Stimulated activated CD4-positive, alpha-beta T cell treated with anti-CD3 and anti-CD28 coated beads, TNF-alpha, amount 100 ng/mL, for 4 hours (primary cell): ENCODE data around the gene MSLN.
A peak's percentile ranks its signal among the peaks of the same experiment; 100 is the strongest.

Experiments
- DNase-seq, 3 experiments: peaks; one replicate each; pipeline ENCODE4 v3.0.0-alpha.2; 2020; ENCODE audit warnings: low read depth in 3 of 3

The MSLN gene

GRCh38 chr16:722835-723633, 37.5 kb upstream of the MSLN start:
- no peak for DNase-seq

GRCh38 chr16:723695-724094, 36.8 kb upstream of the MSLN start:
- no peak for DNase-seq

DNA sequence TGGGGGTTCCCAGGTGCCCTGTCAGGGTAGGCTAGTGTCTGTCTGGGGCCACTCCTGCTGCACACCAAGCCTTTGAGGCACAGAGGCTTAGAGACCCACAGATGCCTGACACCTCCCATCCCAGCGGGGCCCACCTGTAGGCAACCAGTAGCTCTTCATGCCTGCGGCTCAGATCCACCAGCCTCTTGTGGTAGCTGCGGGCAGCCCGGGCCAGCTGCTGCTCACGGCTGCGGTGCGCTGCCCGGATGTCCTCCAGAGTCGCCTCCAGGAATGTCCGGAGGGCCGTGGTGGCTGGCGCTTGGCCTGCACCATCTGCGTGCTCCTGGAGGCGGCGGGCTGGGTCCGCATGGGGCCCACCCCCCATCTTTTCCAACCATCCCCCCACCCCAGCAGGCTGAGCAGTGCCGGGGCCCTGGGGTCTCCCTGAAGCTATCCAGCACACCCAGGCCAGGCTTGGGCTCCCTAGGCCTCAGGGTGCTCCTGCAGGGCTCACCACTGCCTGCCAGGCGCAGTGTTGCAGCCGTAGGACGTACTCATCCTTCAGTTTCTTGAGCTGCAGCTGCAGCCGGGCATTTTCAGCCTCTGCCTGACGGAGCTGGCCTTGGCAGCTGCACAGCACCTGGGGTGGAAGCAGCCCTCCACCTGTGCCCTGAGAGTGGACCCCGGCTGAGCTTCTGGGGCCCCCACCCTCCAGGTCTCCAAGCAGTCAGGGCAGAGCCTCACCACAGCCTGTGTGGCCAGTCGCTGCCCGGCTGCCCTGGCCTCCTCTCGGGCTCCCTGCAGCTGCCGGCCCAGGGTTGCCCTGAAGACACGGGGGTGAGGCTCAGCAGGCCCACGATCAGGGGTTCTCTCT, 36.1 kb upstream of the MSLN start:
- DNase-seq: no peak

DNA sequence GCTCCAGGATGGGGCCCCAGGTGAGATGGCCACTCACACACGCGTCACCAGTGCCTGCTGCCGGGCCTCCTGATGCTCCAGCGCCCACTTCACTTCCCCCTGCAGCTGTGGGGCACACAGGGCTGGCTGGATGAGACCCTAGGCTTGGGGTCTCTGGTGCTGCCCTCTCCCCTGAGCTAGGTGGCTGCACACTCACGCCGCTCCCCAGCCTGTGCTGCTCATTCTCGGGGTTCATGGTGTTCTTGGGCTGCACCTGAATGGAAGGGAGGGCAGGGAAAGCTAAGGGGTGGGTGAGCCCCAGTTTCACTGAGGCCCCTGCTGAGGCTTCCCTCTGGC, 35.5 kb upstream of the MSLN start:
- DNase-seq: no peak

DNA sequence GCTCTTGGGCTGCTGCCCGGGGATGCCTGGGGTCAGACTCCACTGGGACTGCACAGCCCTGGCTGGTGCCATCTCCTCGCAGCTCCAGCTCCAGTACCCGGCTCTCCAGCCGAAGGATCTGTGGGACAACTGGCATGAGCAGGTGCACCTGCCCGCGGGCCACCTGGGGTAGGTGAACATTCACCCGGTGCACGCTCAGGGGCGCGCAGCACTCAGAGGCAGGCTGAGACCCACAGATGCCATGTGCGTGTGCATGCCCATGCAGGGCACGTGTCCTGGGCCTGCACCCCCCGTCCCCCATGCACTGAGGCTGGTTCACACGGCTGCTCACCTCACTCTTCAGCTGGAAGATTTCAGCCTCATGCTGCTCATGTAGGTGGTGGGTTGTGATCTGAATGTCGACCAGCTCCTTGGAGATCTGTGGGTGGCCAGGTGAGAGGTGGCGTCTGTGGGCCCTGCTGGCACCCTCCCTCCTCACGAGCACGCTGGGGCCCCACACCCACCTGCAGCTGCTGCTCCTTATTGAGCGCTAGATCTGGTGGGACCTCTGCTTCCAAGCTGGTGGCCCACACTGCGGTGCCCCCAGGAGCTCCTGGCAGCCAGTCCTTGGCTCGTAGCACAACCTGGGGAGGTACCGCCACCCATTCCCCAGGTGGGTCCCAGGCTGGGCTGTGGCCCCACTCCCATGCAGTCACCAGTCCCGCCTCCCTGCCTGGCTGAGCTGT, 34.9 kb upstream of the MSLN start:
- no peak for DNase-seq

- DNase-seq: no peak
Measured at GRCh38 chr16:726188-726437, 34.4 kb upstream of the MSLN start.

GRCh38 chr16:726438-727290, 33.9 kb upstream of the MSLN start, which contains the start of the genes CCDC78 and HAGHL:
Gene CCDC78, minus strand, starts transcription at chr16:726443. Its CDS starts 76 bp downstream, at chr16:726367.
Gene HAGHL, plus strand, starts transcription at chr16:727106. Its CDS starts 404 bp downstream, at chr16:727510.
- DNase-seq: peak in 1 of 3 experiments; percentile 42

DNA sequence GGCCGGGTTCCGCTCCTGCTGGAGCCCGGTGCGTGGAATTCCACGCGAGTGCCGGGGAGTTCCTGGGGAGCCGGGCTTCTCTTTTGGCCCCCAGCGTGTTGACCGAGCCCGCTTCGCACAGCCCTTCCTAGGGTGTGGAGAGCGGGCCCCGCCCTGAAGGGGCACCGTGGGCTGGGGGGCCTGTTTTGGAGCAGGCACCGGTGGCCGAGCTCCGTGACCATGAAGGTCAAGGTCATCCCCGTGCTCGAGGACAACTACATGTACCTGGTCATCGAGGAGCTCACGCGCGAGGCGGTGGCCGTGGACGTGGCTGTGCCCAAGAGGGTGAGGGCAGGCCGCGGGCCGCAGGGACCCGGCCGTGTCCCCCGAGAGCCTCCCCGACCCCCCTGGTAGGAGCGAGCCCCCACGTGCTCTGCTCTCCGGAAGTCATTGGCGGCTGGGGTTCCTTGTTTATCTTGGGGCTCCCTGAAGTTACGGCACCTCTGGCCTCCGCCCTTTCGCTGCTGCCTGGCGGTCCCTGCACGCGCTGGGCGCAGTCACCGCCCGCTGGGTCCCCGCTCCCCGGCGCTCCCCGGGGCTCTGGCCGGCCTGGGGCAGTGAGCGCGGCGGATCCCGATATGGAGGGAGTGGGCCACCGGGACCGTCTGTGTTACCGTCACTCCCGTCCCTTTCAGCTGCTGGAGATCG, 33.1 kb upstream of the MSLN start:
- DNase-seq: no peak

GRCh38 chr16:728131-728889, 32.2 kb upstream of the MSLN start:
- peak in 1 of 3 experiments; percentile 44 for DNase-seq

- DNase-seq: no peak
Measured at GRCh38 chr16:728890-729744, 31.4 kb upstream of the MSLN start.

- DNase-seq: no peak
Measured at GRCh38 chr16:729768-730665, 30.5 kb upstream of the MSLN start.

DNA sequence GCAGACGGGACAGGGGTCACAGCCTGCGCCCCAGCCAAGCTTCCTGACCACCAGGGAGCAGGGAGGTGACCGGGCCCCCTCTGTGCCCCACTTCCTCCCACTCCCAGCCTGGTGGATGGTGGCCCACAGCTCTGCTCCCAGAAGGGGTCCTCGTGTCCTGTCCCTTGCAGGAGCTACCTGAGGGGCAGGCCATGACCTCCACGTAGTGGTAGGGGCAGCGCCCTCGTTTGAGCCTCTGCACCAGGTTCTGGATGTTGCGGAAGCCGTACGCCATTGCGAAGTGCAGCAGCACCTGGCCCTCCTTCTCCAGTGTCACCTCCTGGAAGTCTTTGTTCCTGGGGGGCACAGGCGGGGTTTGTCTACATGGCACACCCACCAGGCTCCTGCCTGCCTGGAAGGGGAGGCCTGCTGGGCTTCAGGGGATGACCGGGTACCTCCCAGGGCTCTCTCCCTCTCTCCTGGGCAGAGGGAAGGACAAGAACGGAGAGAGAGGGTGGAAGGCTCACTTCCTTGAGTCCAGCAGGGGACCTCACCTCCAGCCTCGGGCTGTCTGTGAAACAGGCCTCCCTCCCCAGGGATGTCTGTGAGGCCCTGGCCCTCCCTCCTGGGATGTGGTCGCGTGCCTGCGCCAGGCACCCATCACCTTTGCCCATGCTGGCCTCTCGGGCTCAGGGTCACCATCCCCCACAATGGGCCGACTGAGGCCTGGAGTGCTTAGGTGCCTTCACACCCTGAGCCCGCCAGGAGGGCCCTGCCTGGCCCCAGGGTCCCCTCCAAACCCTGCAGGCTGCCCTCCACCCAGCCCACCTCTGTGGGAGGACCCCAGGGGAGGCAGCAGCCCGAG, 29.6 kb upstream of the MSLN start:
- DNase-seq: no peak

- DNase-seq: no peak
Measured at GRCh38 chr16:732332-732731, 28.2 kb upstream of the MSLN start.

DNA sequence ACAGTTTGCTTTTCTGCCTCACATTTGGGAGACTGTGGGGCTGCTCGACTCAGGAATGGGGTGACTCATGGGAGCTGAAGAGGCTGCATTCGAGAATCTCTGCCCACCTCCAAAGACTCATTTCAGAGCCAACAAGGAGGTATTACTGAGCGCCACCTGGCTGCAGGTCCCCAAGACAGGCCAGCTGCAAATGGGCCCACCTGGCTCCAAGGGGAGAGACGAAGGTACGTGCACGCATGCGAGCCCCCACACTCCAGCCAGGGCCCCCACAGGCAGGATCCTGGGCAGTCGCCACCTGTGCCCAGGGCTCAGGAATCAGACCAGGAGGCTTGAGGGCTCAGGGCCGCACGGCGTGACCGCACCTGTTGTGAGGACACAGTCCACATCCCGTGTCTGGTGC, 27.6 kb upstream of the MSLN start:
- no peak for DNase-seq

GRCh38 chr16:733382-734207, 26.9 kb upstream of the MSLN start:
- no peak for DNase-seq

DNA sequence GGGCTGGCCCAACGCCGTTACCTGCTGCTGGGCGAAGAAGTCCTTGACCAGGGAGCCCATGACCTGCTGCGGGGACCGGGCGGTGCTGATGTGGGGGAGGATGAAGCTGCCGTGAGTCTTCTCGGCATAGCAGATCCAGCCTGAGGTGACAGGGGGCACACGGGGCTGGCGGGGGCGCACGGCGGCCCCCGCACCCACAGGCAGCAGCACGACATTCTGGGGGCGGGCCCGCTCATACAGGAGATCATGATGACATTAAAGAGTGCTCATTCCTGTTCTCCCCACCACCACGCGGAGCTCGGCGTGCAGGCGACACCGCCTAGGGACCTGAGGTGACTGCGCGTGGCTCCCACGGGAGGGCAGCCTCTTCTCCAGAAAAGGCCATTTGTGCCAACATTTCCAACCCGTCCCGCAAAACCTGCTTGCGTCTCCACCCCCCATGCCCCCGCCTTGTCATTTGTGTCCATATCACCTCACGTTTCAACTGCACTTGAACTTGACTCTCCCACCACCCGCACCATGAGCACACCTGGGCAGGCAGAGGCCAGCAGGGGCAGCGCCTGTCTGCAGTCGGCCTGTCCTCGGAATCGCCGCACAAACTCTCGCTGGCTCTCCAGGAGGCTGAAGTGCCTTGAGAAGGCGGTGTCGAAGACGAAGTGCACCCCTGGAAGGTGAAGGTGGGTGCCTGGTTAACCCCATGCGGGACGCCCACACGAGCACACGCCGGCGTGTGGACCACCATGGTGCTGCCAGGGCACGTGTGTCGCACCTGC, 26.1 kb upstream of the MSLN start:
- DNase-seq: no peak
